Astrocyte of the spinal cord (primary cell): ENCODE data around the gene MBD3L2.
A peak's percentile ranks its signal among the peaks of the same experiment; 100 is the strongest.

Experiments used
- DNase-seq: peaks from one replicate; pipeline ENCODE4 v3.0.0; 2011; ENCODE audit warnings: low read depth, low spot score
- H3K4me3 ChIP-seq: 2 replicates; pipeline ENCODE4 v1.5.1; 2011; ENCODE audit warnings: low read depth, mild to moderate bottlenecking, low read length, moderate library complexity
- in situ Hi-C: cut with HindIII; loops from 2 replicates; pipeline ENCODE4 v1.10.0; 2017; ENCODE audit warnings: low sequenced_read_pairs
- TF ChIP-seq, protein P1 (sequence below): IDR thresholded peaks from 2 replicates; pipeline ENCODE4 v1.5.1; 2012; ENCODE audit warnings: low read depth, mild to moderate bottlenecking, low read length, inconsistent platforms

Gene MBD3L2

DNA sequence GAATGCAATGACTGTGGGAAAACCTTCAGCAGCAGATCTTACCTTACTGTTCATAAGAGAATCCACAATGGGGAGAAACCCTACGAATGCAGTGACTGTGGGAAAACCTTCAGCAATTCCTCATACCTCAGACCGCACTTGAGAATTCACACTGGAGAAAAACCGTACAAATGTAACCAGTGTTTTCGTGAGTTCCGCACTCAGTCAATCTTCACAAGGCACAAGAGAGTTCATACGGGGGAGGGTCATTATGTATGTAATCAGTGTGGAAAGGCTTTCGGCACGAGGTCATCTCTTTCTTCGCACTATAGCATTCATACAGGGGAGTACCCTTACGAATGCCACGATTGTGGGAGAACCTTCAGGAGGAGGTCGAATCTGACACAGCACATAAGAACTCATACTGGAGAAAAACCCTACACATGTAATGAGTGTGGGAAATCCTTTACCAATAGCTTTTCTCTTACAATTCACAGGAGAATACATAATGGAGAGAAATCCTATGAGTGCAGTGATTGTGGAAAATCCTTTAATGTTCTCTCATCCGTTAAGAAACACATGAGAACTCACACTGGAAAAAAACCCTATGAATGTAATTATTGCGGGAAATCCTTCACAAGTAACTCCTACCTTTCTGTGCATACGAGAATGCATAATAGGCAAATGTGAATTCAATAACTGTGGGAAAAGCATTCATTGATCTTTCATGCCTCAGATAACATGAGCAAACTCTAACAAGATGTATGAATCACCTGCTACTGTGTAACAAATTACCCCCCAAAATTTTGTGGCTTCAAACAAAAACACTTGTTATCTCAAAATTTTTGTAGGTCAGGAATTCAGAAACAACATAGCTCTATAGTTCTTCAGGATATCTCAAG is 34.2 kb downstream of the MBD3L2 start:
- peak; percentile 46 for DNase-seq
- TF ChIP-seq, protein P1, sequence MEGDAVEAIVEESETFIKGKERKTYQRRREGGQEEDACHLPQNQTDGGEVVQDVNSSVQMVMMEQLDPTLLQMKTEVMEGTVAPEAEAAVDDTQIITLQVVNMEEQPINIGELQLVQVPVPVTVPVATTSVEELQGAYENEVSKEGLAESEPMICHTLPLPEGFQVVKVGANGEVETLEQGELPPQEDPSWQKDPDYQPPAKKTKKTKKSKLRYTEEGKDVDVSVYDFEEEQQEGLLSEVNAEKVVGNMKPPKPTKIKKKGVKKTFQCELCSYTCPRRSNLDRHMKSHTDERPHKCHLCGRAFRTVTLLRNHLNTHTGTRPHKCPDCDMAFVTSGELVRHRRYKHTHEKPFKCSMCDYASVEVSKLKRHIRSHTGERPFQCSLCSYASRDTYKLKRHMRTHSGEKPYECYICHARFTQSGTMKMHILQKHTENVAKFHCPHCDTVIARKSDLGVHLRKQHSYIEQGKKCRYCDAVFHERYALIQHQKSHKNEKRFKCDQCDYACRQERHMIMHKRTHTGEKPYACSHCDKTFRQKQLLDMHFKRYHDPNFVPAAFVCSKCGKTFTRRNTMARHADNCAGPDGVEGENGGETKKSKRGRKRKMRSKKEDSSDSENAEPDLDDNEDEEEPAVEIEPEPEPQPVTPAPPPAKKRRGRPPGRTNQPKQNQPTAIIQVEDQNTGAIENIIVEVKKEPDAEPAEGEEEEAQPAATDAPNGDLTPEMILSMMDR, result no peak
- no peak overlapping the region for H3K4me3 ChIP-seq
- in situ Hi-C loops, result no loop called here

DNA sequence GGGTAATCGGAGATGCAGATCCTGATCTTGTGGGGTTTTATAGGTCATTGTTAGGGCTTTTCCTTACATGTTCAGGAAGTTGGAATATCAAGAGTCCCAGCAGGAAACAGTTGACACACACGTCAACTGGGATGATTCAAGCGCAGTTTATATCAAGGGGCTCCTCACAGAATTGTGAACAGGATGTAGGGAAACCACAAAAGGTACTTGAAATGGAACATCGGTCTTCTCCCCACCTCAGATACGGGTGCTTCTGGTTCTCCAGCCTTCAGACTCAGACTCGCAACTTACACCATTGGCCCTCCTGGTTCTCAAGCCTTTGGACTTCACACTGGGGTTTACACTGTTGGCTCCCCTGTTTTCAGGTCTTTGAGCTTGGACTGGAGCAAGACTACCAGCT is 39.9 kb downstream of the MBD3L2 start:
- no peak overlapping the region for H3K4me3 ChIP-seq
- in situ Hi-C loops, result no loop called here
- no peak for DNase-seq
- TF ChIP-seq, protein P1, result no peak

DNA sequence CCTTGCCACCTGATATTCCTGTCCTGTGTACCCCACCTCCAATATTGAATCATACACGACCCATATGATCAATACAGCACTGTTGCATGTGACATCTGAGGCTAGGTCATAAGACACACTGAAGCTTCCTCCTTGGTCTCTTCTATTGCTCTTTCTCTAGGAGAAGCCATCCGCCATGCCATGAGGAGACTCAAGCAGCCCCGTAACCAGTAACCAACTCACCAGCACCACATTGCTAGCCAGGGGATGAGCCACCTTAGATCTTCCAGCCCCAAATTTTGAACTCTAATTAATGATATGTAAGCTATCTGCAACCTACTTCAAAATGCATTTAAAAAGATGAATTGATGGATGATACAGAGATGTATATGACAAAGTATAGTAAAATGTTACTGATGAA is 49.0 kb downstream of the MBD3L2 start:
- in situ Hi-C loops, result no loop called here
- TF ChIP-seq, protein P1, result no peak
- no peak for DNase-seq
- H3K4me3 ChIP-seq, result peak overlapping the region; percentile 75

DNA sequence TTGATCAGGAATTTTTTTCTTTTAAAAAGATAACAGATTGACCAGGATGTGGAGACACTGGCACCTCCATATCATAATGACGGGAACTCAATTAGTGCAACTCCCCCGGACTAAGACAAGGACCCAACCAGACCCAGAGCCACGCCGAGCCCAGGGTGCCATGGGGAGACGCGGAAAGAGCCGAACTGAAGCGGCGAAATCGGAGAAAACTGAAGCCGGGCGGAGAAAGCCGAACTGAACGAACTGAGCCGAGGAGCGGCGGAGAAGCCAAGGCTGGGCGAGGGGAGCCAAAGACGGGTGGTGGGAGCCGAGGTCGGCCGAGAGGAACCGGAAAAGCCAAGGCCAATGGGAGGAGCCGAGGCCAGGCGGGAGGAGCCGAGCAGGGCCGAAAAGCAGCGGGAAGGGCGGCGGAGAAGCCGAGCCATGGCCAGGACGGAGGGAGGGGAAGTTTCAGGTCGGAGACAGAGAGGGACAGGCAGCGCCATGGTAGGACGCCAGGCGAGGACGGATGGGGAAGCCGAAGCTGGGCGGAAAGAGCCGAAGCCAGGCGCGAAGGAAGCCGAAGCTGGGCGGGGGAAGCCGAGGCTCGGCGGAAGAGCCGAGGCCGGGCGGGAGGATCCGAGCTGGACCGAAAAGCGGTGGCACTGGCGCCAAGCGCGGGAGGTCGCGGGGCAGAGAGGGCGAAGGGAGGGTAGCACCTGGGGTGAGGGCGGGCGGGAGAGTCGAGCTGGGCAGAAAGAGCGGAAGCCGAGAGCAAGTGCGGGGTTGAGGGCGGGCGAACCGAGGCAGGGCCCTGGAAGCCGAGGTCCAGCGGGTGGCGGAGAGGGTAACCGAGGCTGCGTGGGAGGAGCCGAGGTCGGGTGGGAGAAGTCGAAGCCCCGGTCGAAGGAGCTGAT is 49.8 kb downstream of the MBD3L2 start:
- in situ Hi-C loops, result no loop called here
- peak; percentile 93 for DNase-seq
- peak overlapping the region; percentile 75 for H3K4me3 ChIP-seq
- TF ChIP-seq, protein P1, result no peak

DNA sequence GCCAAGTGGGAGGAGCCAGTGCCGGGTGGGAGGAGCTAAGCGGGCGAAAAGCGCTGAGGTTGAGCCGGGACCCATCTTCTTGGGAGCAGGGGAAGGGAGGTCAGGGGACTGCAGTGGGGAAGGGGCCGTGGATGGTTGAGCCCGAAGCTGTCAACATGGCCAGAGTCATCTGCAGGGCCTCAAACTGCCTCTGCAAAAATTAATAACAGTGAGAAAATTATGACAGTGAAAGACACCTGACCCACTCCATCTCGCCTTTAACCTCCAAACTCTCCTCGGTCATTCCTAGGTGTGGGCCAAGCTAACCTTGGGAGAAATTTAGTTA is 50.4 kb downstream of the MBD3L2 start:
- in situ Hi-C loops, result no loop called here
- DNase-seq, result no peak
- TF ChIP-seq, protein P1, result no peak
- H3K4me3 ChIP-seq, result peak overlapping the region; percentile 75
